SU-DHL-6 (cell line): ENCODE data around the gene BNC2.

Experiments used
- H2AFZ ChIP-seq: fragments of 200-600 bp; sonication (generic); 2 replicates; pipeline ENCODE4 v1.6.1; 2014; ENCODE audit warnings: low read depth, mild to moderate bottlenecking, moderate library complexity, mixed read lengths, antibody characterized with exemption, low read length; ENCODE audit not compliant: severe bottlenecking
- H3F3A ChIP-seq: fragments of 200-600 bp; shearing (Covaris generic); 2 replicates; pipeline ENCODE4 v1.6.0; 2016; ENCODE audit warnings: antibody characterized with exemption, mild to moderate bottlenecking; ENCODE audit not compliant: insufficient read depth
- H3K27ac ChIP-seq: fragments of 200-600 bp; sonication (generic); 2 replicates; pipeline ENCODE4 v1.5.1; 2016; ENCODE audit warnings: low read depth, mild to moderate bottlenecking, low read length, moderate library complexity, mixed read lengths
- H3K27me3 ChIP-seq: fragments of 200-600 bp; sonication (generic), shearing (Covaris generic); 2 replicates; pipeline ENCODE4 v1.6.0; 2014; ENCODE audit warnings: mild to moderate bottlenecking, low read length
- H3K36me3 ChIP-seq: fragments of 200-600 bp; sonication (generic); 2 replicates; pipeline ENCODE4 v1.6.1; 2014; ENCODE audit warnings: mild to moderate bottlenecking, low read length, mixed read lengths
- H3K4me2 ChIP-seq: fragments of 300-600, 200-600 bp; shearing (Covaris generic), sonication (generic); 2 replicates; pipeline ENCODE4 v1.6.0; 2014; ENCODE audit warnings: low read length, low read depth, mild to moderate bottlenecking; ENCODE audit not compliant: poor library complexity, severe bottlenecking
- H3K4me3 ChIP-seq: fragments of 200-600 bp; sonication (generic); 2 replicates; pipeline ENCODE4 v1.5.1; 2014; ENCODE audit warnings: antibody characterized with exemption, low read length, mild to moderate bottlenecking, mixed read lengths; ENCODE audit not compliant: insufficient read depth, poor library complexity, severe bottlenecking
- H3K79me2 ChIP-seq: fragments of 200-600 bp; sonication (generic); 2 replicates; pipeline ENCODE4 v1.6.1; 2014; ENCODE audit warnings: mild to moderate bottlenecking, low read length, moderate library complexity; ENCODE audit not compliant: insufficient read depth
- H3K9ac ChIP-seq: fragments of 200-600 bp; sonication (generic); 2 replicates; pipeline ENCODE4 v1.7.0; 2014; ENCODE audit warnings: mild to moderate bottlenecking, low read length
- H3K9me2 ChIP-seq: fragments of 200-600 bp; sonication (generic); replicated peaks from 2 replicates; pipeline ENCODE4 v1.6.1; 2014; ENCODE audit warnings: low read length; ENCODE audit not compliant: insufficient read depth
- H3K9me3 ChIP-seq: fragments of 200-600 bp; sonication (generic); 2 replicates; pipeline ENCODE4 v1.6.1; 2014; ENCODE audit warnings: low read length, mixed read lengths; ENCODE audit not compliant: insufficient read depth
- H4K20me1 ChIP-seq: fragments of 200-600 bp; sonication (generic); 2 replicates; pipeline ENCODE4 v1.6.1; 2014; ENCODE audit warnings: low read depth, mild to moderate bottlenecking, antibody characterized with exemption, low read length, moderate library complexity, mixed read lengths
- CTCF ChIP-seq: fragments of 200-600 bp; sonication (generic); IDR thresholded peaks from one replicate; pipeline ENCODE4 v1.5.1; 2017; ENCODE audit warnings: antibody characterized with exemption, mild to moderate bottlenecking, low read length, moderate library complexity; ENCODE audit not compliant: insufficient read depth, poor library complexity, severe bottlenecking
- EZH2phosphoT487 ChIP-seq: fragments of 200-600 bp; sonication (generic), shearing (Covaris generic); conservative IDR thresholded peaks from 2 replicates; pipeline ENCODE4 v1.6.1; 2018; ENCODE audit warnings: mild to moderate bottlenecking, antibody characterized with exemption, low read length, moderate library complexity, mixed read lengths

Gene BNC2

GRCh38 chr9:16360247-16360646 is 510.2 kb downstream of the BNC2 start:
- no peak overlapping the region for H3K4me3 ChIP-seq
- H3F3A ChIP-seq: no peaks in the 10 kb centered on the region
- no peak overlapping the region for H3K9ac ChIP-seq
- H3K9me2 ChIP-seq: no peaks in the 10 kb centered on the region
- H3K9me3 ChIP-seq: no peaks in the 10 kb centered on the region
- H2AFZ ChIP-seq: no peak overlapping the region
- H3K79me2 ChIP-seq: no peaks in the 10 kb centered on the region
- H3K36me3 ChIP-seq: no peaks in the 10 kb centered on the region
- H3K4me2 ChIP-seq: no peak overlapping the region
- H3K27ac ChIP-seq: no peak overlapping the region
- TF ChIP-seq CTCF: no peak
- no peak for TF ChIP-seq EZH2phosphoT487
- no peaks in the 10 kb centered on the region for H4K20me1 ChIP-seq
- no peaks in the 10 kb centered on the region for H3K27me3 ChIP-seq
